H1 (cell line): Measurements from ENCODE around the gene PYGB.

Experiments
- BACH1 ChIP-seq: IDR thresholded peaks from 2 replicates; pipeline ENCODE4 v1.6.1; 2012; ENCODE audit warnings: low read length, improper control_type of control experiment
- GABPA ChIP-seq: IDR thresholded peaks from 2 replicates; pipeline ENCODE4 v1.6.1; 2011; ENCODE audit warnings: mild to moderate bottlenecking, low read length, moderate library complexity, borderline replicate concordance; ENCODE audit not compliant: insufficient read depth
- JUND ChIP-seq: IDR thresholded peaks from 2 replicates; pipeline ENCODE4 v1.6.1; 2011; ENCODE audit warnings: mild to moderate bottlenecking, improper control_type of control experiment, low read length
- POLR2A ChIP-seq, 2 experiments: IDR thresholded peaks; 1 replicate in 1 of 2; 2 replicates in 1 of 2; pipeline ENCODE4 v1.6.1; 2011; ENCODE audit warnings: low read depth in 2 of 2, low read length in 2 of 2, mild to moderate bottlenecking in 2 of 2; ENCODE audit errors: control extremely low read depth in 1 of 2
- SRF ChIP-seq: IDR thresholded peaks from 2 replicates; pipeline ENCODE4 v1.6.1; 2011; ENCODE audit warnings: mild to moderate bottlenecking, low read depth, low read length, moderate library complexity
- SUZ12 ChIP-seq: fragments of 200-600 bp; sonication (generic); IDR thresholded peaks from 2 replicates; pipeline ENCODE4 v1.6.1; 2012; ENCODE audit warnings: mild to moderate bottlenecking, inconsistent platforms, low read length, moderate library complexity, mixed read lengths
- YY1 ChIP-seq: IDR thresholded peaks from 2 replicates; pipeline ENCODE4 v1.6.1; 2011; ENCODE audit warnings: low read depth, mild to moderate bottlenecking, low read length
- TF ChIP-seq, protein P1 (sequence below), 3 experiments: IDR thresholded peaks; 1 replicate in 2 of 3; 2 replicates in 1 of 3; pipeline versions ENCODE4 v1.5.1 to v1.6.1; 2011; ENCODE audit warnings: low read length in 3 of 3, mild to moderate bottlenecking in 3 of 3, inconsistent platforms in 2 of 3, low read depth in 1 of 3, moderate library complexity in 1 of 3; ENCODE audit not compliant: insufficient read depth in 1 of 3; ENCODE audit errors: control extremely low read depth in 1 of 3

DNA sequence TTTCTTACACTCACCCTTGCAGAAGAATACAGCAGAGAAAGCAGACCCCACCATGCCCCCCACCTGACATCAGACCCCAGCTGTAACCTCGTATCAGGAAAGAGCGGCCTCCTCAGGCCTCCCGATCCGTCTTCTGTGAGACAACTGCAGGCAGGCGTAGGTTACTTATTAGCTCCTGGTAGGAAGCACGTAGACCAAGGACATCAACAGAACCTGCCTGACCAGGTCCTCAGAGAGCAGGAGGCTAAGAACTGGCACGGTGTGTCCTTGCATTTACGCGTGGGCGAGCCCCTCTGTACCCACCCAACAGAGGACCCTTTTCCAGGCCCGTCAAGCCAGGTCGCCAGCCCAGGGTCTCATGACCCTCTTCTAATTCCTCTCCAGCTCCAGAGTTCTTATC, 91.7 kb downstream of the PYGB start:
- TF ChIP-seq SRF: no peak
- no peak for TF ChIP-seq BACH1
- no peak for TF ChIP-seq GABPA
- TF ChIP-seq, protein P1, sequence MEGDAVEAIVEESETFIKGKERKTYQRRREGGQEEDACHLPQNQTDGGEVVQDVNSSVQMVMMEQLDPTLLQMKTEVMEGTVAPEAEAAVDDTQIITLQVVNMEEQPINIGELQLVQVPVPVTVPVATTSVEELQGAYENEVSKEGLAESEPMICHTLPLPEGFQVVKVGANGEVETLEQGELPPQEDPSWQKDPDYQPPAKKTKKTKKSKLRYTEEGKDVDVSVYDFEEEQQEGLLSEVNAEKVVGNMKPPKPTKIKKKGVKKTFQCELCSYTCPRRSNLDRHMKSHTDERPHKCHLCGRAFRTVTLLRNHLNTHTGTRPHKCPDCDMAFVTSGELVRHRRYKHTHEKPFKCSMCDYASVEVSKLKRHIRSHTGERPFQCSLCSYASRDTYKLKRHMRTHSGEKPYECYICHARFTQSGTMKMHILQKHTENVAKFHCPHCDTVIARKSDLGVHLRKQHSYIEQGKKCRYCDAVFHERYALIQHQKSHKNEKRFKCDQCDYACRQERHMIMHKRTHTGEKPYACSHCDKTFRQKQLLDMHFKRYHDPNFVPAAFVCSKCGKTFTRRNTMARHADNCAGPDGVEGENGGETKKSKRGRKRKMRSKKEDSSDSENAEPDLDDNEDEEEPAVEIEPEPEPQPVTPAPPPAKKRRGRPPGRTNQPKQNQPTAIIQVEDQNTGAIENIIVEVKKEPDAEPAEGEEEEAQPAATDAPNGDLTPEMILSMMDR (IDR thresholded peaks at IDR 0.05; ENCODE audit: control extremely low read depth in 1 of 3, insufficient read depth in 1 of 3, low read depth in 1 of 3, low read length in 3 of 3): no peak
- TF ChIP-seq POLR2A (IDR thresholded peaks at IDR 0.05; ENCODE audit: control extremely low read depth in 1 of 2, low read depth in 2 of 2, low read length in 2 of 2): no peak
- no peak for TF ChIP-seq YY1
- no peak for TF ChIP-seq SUZ12
- no peak for TF ChIP-seq JUND
